Activated CD4-positive, alpha-beta T cell treated with anti-CD3 and anti-CD28 coated beads for 4 hours (primary cell): Measurements from ENCODE around the gene HMX1.

Experiments used
- DNase-seq, 2 donors: peaks; one replicate each; pipeline ENCODE4 v3.0.0-alpha.2; 2020

HMX1 gene

GRCh38 chr4:8854931-8855330 lies 16.7 kb downstream of the HMX1 start:
- no peak for DNase-seq

- no peak for DNase-seq
Measured at GRCh38 chr4:8854016-8854415, 17.6 kb downstream of the HMX1 start.

GRCh38 chr4:8853249-8853648 lies 18.4 kb downstream of the HMX1 start:
- no peak for DNase-seq

- DNase-seq: no peak
Measured at GRCh38 chr4:8852118-8852704, 19.4 kb downstream of the HMX1 start.

GRCh38 chr4:8851321-8852117 lies 20.1 kb downstream of the HMX1 start:
- DNase-seq: no peak

- DNase-seq: no peak
Measured at GRCh38 chr4:8850830-8851188, 20.8 kb downstream of the HMX1 start.

- no peak for DNase-seq
Measured at GRCh38 chr4:8850074-8850829, 21.4 kb downstream of the HMX1 start.

GRCh38 chr4:8849266-8850073 lies 22.2 kb downstream of the HMX1 start:
- DNase-seq: no peak

- DNase-seq: no peak
Measured at GRCh38 chr4:8848507-8849265, 23.0 kb downstream of the HMX1 start.

GRCh38 chr4:8847764-8848163 lies 23.9 kb downstream of the HMX1 start:
- no peak for DNase-seq

- no peak for DNase-seq
Measured at GRCh38 chr4:8847331-8847730, 24.3 kb downstream of the HMX1 start.

- DNase-seq: no peak
Measured at GRCh38 chr4:8846826-8847225, 24.8 kb downstream of the HMX1 start.

GRCh38 chr4:8846046-8846720 lies 25.5 kb downstream of the HMX1 start:
- DNase-seq: no peak

GRCh38 chr4:8844976-8845690 lies 26.5 kb downstream of the HMX1 start:
- DNase-seq: no peak

GRCh38 chr4:8843597-8843996 lies 28.0 kb downstream of the HMX1 start:
- no peak for DNase-seq

GRCh38 chr4:8842614-8843013 lies 29.0 kb downstream of the HMX1 start:
- no peak for DNase-seq

- no peak for DNase-seq
Measured at GRCh38 chr4:8841678-8842268, 29.9 kb downstream of the HMX1 start.

GRCh38 chr4:8840816-8841455 lies 30.7 kb downstream of the HMX1 start:
- no peak for DNase-seq

GRCh38 chr4:8840006-8840793 lies 31.4 kb downstream of the HMX1 start:
- DNase-seq: no peak
